ENCODE data around the gene TREML2. TPM values are rescaled to one million over a fixed set of nuclear protein-coding genes. Genes with fewer than 3 reads are reported as not detected.
A peak's percentile ranks its signal among the peaks of the same experiment; 100 is the strongest.

Gene TREML2
- total RNA-seq, 8 experiments from 2014 or later, result 0.09 to 0.47 (median 0.20) TPM; not detected in 5

GRCh38 chr6:41226752-41227151 is 25.8 kb upstream of the TREML2 start:
- 0 to 75% (median 50%) methylated on average over 1 to 3 of the region's 3 CpGs; no CpG with 5 or more reads in 1 of the 10 experiments for WGBS, 10 experiments
- in situ Hi-C loops (cut with MboI; ENCODE audit: low pct_unique_long_range_greater_than_20kb in 2 of 9, low sequenced_read_pairs in 9 of 9, unreplicated experiment in 9 of 9), result no loop called here
- ATAC-seq (replicated peaks in 6 of 8), result no peak

GRCh38 chr6:41224800-41225199 is 23.9 kb upstream of the TREML2 start:
- in situ Hi-C loops (cut with MboI; ENCODE audit: low pct_unique_long_range_greater_than_20kb in 2 of 9, low sequenced_read_pairs in 9 of 9, unreplicated experiment in 9 of 9), result no loop called here
- ATAC-seq (replicated peaks in 6 of 8), result no peak
- Histone ChIP-seq H3K27ac (no peak overlapping the region), H3K4me1 (replicated peaks in 1 of 2) (no peaks in the 10 kb centered on the region), H3K4me3 (no peak overlapping the region)
- WGBS, 10 experiments, result 33 to 100% (median 95%) methylated on average over 1 of the region's 1 CpG; no CpG with 5 or more reads in 4 of the 10 experiments

More at GRCh38 chr6:41226752-41227151, 25.8 kb upstream of the TREML2 start:
- Histone ChIP-seq H3K4me1 (replicated peaks in 1 of 2) (no peaks in the 10 kb centered on the region), H3K27ac (no peak overlapping the region), H3K4me3 (no peak overlapping the region)

GRCh38 chr6:41222513-41222912 is 21.6 kb upstream of the TREML2 start:
- no peak overlapping the region for H3K27ac ChIP-seq
- 8 to 100% (median 60%) methylated on average over 1 to 3 of the region's 5 CpGs; no CpG with 5 or more reads in 6 of the 10 experiments for WGBS, 10 experiments
- no peaks in the 10 kb centered on the region for H3K4me1 ChIP-seq (replicated peaks in 1 of 2)
- in situ Hi-C loops (cut with MboI; ENCODE audit: low pct_unique_long_range_greater_than_20kb in 2 of 9, low sequenced_read_pairs in 9 of 9, unreplicated experiment in 9 of 9), result no loop called here
- ATAC-seq (replicated peaks in 6 of 8), result no peak
- no peak overlapping the region for H3K4me3 ChIP-seq

- no peak for ATAC-seq (replicated peaks in 6 of 8)
- H3K4me3 ChIP-seq, result no peak overlapping the region
- 25 to 75% (median 59%) methylated on average over 3 to 4 of the region's 4 CpGs; no CpG with 5 or more reads in 3 of the 10 experiments for WGBS, 10 experiments
- H3K27ac ChIP-seq, result no peak overlapping the region
- no peaks in the 10 kb centered on the region for H3K4me1 ChIP-seq (replicated peaks in 1 of 2)
- in situ Hi-C loops (cut with MboI; ENCODE audit: low pct_unique_long_range_greater_than_20kb in 2 of 9, low sequenced_read_pairs in 9 of 9, unreplicated experiment in 9 of 9), result no loop called here
These were observed 21.1 kb upstream of the TREML2 start for GRCh38 chr6:41222045-41222444.

GRCh38 chr6:41216616-41217015 is 15.7 kb upstream of the TREML2 start:
- Histone ChIP-seq H3K4me1 (replicated peaks in 1 of 2) (peaks cover 8% of the 10 kb centered on the region in 2 donors), H3K4me3 (no peak overlapping the region), H3K27ac (no peak overlapping the region)
- in situ Hi-C loops (cut with MboI; ENCODE audit: low pct_unique_long_range_greater_than_20kb in 2 of 9, low sequenced_read_pairs in 9 of 9, unreplicated experiment in 9 of 9), result no loop called here
- 0 to 100% (median 44%) methylated on average over 1 to 3 of the region's 5 CpGs; no CpG with 5 or more reads in 5 of the 10 experiments for WGBS, 10 experiments
- no peak for ATAC-seq (replicated peaks in 6 of 8)

- 0 to 100% (median 65%) methylated on average over 1 to 4 of the region's 5 CpGs; no CpG with 5 or more reads in 2 of the 10 experiments for WGBS, 10 experiments
- in situ Hi-C loops (cut with MboI; ENCODE audit: low pct_unique_long_range_greater_than_20kb in 2 of 9, low sequenced_read_pairs in 9 of 9, unreplicated experiment in 9 of 9), result no loop called here
These were observed 14.8 kb upstream of the TREML2 start for GRCh38 chr6:41215777-41216176.

GRCh38 chr6:41214559-41215238 is 13.8 kb upstream of the TREML2 start:
- no peak overlapping the region for H3K27ac ChIP-seq
- H3K4me3 ChIP-seq, result no peak overlapping the region
- in situ Hi-C loops (cut with MboI; ENCODE audit: low pct_unique_long_range_greater_than_20kb in 2 of 9, low sequenced_read_pairs in 9 of 9, unreplicated experiment in 9 of 9), result no loop called here
- ATAC-seq (replicated peaks in 6 of 8), result no peak
- H3K4me1 ChIP-seq (replicated peaks in 1 of 2), result peaks cover 8% of the 10 kb centered on the region in 2 donors
- 24 to 85% (median 62%) methylated on average over 3 to 9 of the region's 9 CpGs for WGBS, 10 experiments

More at GRCh38 chr6:41215777-41216176, 14.8 kb upstream of the TREML2 start:
- H3K4me3 ChIP-seq, result no peak overlapping the region
- peak in 4 of 8 experiments; percentile 57 to 92 (median 76) for ATAC-seq (replicated peaks in 6 of 8)
- H3K4me1 ChIP-seq (replicated peaks in 1 of 2), result peaks cover 8% of the 10 kb centered on the region in 2 donors
- H3K27ac ChIP-seq, result no peak overlapping the region

GRCh38 chr6:41209547-41210320 is 8.8 kb upstream of the TREML2 start:
- in situ Hi-C loops (cut with MboI; ENCODE audit: low pct_unique_long_range_greater_than_20kb in 2 of 9, low sequenced_read_pairs in 9 of 9, unreplicated experiment in 9 of 9), result no loop called here
- Histone ChIP-seq H3K27ac (no peak overlapping the region), H3K4me1 (replicated peaks in 1 of 2) (no peaks in the 10 kb centered on the region), H3K4me3 (no peak overlapping the region)
- ATAC-seq (replicated peaks in 6 of 8), result no peak
- WGBS, 10 experiments, result 40 to 100% (median 67%) methylated on average over 1 to 5 of the region's 5 CpGs; no CpG with 5 or more reads in 1 of the 10 experiments

GRCh38 chr6:41208439-41209106 is 7.6 kb upstream of the TREML2 start:
- in situ Hi-C loops (cut with MboI; ENCODE audit: low pct_unique_long_range_greater_than_20kb in 2 of 9, low sequenced_read_pairs in 9 of 9, unreplicated experiment in 9 of 9), result no loop called here
- WGBS, 10 experiments, result 0 to 100% (median 76%) methylated on average over 1 to 6 of the region's 7 CpGs; no CpG with 5 or more reads in 3 of the 10 experiments
- H3K4me1 ChIP-seq (replicated peaks in 1 of 2), result no peaks in the 10 kb centered on the region
- no peak for ATAC-seq (replicated peaks in 6 of 8)
- H3K4me3 ChIP-seq, result no peak overlapping the region
- H3K27ac ChIP-seq, result no peak overlapping the region

- 0 to 100% (median 78%) methylated on average over 1 of the region's 1 CpG; no CpG with 5 or more reads in 2 of the 10 experiments for WGBS, 10 experiments
- H3K4me3 ChIP-seq, result no peak overlapping the region
- in situ Hi-C loops (cut with MboI; ENCODE audit: low pct_unique_long_range_greater_than_20kb in 2 of 9, low sequenced_read_pairs in 9 of 9, unreplicated experiment in 9 of 9), result no loop called here
- no peak for ATAC-seq (replicated peaks in 6 of 8)
- no peak overlapping the region for H3K27ac ChIP-seq
- no peaks in the 10 kb centered on the region for H3K4me1 ChIP-seq (replicated peaks in 1 of 2)
These were observed 3.2 kb upstream of the TREML2 start for GRCh38 chr6:41204156-41204555.

- Histone ChIP-seq H3K4me3 (no peak overlapping the region), H3K27ac (no peak overlapping the region), H3K4me1 (replicated peaks in 1 of 2) (no peaks in the 10 kb centered on the region)
- in situ Hi-C loops (cut with MboI; ENCODE audit: low pct_unique_long_range_greater_than_20kb in 2 of 9, low sequenced_read_pairs in 9 of 9, unreplicated experiment in 9 of 9), result no loop called here
- ATAC-seq (replicated peaks in 6 of 8), result no peak
- WGBS, 10 experiments, result 20 to 83% (median 42%) methylated on average over 1 to 5 of the region's 8 CpGs; no CpG with 5 or more reads in 4 of the 10 experiments
These were observed 820 bp upstream of the TREML2 start for GRCh38 chr6:41201764-41202173.

GRCh38 chr6:41200296-41200900 is 551 bp downstream of the TREML2 start:
- H3K27ac ChIP-seq, result no peak overlapping the region
- ATAC-seq (replicated peaks in 6 of 8), result peak in 5 of 8 experiments; percentile 18 to 69 (median 61)
- no peak overlapping the region for H3K4me3 ChIP-seq
- WGBS, 10 experiments, result 40 to 85% (median 60%) methylated on average over 1 to 2 of the region's 2 CpGs; no CpG with 5 or more reads in 5 of the 10 experiments
- in situ Hi-C loops (cut with MboI; ENCODE audit: low pct_unique_long_range_greater_than_20kb in 2 of 9, low sequenced_read_pairs in 9 of 9, unreplicated experiment in 9 of 9), result no loop called here
- H3K4me1 ChIP-seq (replicated peaks in 1 of 2), result no peaks in the 10 kb centered on the region

All from motor neuron (in vitro differentiated cells).